HepG2 (cell line): Measurements from ENCODE around the gene NT5C2. TPM values are rescaled to one million over a fixed set of nuclear protein-coding genes. Genes with fewer than 3 reads are reported as not detected.

ENCODE experiments used
- AKAP8 ChIP-seq: sonication (generic); formaldehyde crosslinking; IDR thresholded peaks from 2 replicates; pipeline ENCODE4 v1.5.1; 2020; ENCODE audit warnings: mild to moderate bottlenecking, missing genetic modification reagents
- ARID2 ChIP-seq: sonication (generic); formaldehyde crosslinking; IDR thresholded peaks from 2 replicates; pipeline ENCODE4 v1.8.1; 2022; ENCODE audit warnings: mild to moderate bottlenecking, missing genetic modification reagents, borderline replicate concordance
- ATF6 ChIP-seq: sonication (generic); formaldehyde crosslinking; conservative IDR thresholded peaks from 2 replicates; pipeline ENCODE4 v1.4.0; 2020; ENCODE audit warnings: missing genetic modification reagents
- HNF1B ChIP-seq: sonication (generic); formaldehyde crosslinking; IDR thresholded peaks from 2 replicates; pipeline ENCODE4 v1.5.1; 2020; ENCODE audit warnings: mild to moderate bottlenecking, moderate library complexity, missing genetic modification reagents
- IRF1 ChIP-seq: sonication (generic); formaldehyde crosslinking; IDR thresholded peaks from 2 replicates; pipeline ENCODE4 v1.4.0; 2020; ENCODE audit warnings: low read depth, mild to moderate bottlenecking, missing genetic modification reagents
- KLF15 ChIP-seq: sonication (generic); formaldehyde crosslinking; IDR thresholded peaks from 2 replicates; pipeline ENCODE4 v1.8.1; 2023; ENCODE audit warnings: borderline replicate concordance, mild to moderate bottlenecking, inconsistent platforms, missing genetic modification reagents, mixed read lengths
- MEIS2 ChIP-seq: sonication (generic); formaldehyde crosslinking; IDR thresholded peaks from 2 replicates; pipeline ENCODE4 v1.9.0; 2021; ENCODE audit warnings: mild to moderate bottlenecking, missing genetic modification reagents
- SALL2 ChIP-seq: sonication (generic); formaldehyde crosslinking; IDR thresholded peaks from 2 replicates; pipeline ENCODE4 v1.8.1; 2023; ENCODE audit warnings: mild to moderate bottlenecking, missing genetic modification reagents, inconsistent platforms
- ZBTB38 ChIP-seq: sonication (generic); formaldehyde crosslinking; IDR thresholded peaks from 2 replicates; pipeline ENCODE4 v1.5.1; 2020; ENCODE audit warnings: mild to moderate bottlenecking, missing genetic modification reagents
- ZFP41 ChIP-seq: sonication (generic); formaldehyde crosslinking; IDR thresholded peaks from 2 replicates; pipeline ENCODE4 v1.4.0; 2020; ENCODE audit warnings: mild to moderate bottlenecking, missing genetic modification reagents, borderline replicate concordance
- ZNF230 ChIP-seq: sonication (generic); formaldehyde crosslinking; IDR thresholded peaks from 2 replicates; pipeline ENCODE4 v1.4.0; 2020; ENCODE audit warnings: mild to moderate bottlenecking, missing genetic modification reagents
- ZNF383 ChIP-seq: sonication (generic); formaldehyde crosslinking; IDR thresholded peaks from 2 replicates; pipeline ENCODE4 v1.4.0; 2020; ENCODE audit warnings: missing genetic modification reagents, mild to moderate bottlenecking, borderline replicate concordance
- ZNF496 ChIP-seq: sonication (generic); formaldehyde crosslinking; IDR thresholded peaks from 2 replicates; pipeline ENCODE4 v1.8.1; 2023; ENCODE audit warnings: mild to moderate bottlenecking, moderate library complexity, missing genetic modification reagents; ENCODE audit not compliant: insufficient replicate concordance
- ZNF816 ChIP-seq: sonication (generic); formaldehyde crosslinking; IDR thresholded peaks from 2 replicates; pipeline ENCODE4 v1.8.0; 2022; ENCODE audit warnings: missing genetic modification reagents, mild to moderate bottlenecking, borderline replicate concordance
- polyA plus RNA-seq, 8 experiments: library from polyadenylated mRNA; depleted of rRNA in 3 of 8; stranded (reverse) in 7 of 8; unstranded in 1 of 8; fragments of >200 nt; fragmentation: Illumina TruSeq in 4 of 8; extraction: Trizol in 4 of 8; gene quantifications; 2 replicates each; pipeline versions ENCODE4 v1.2.1 to v1.2.3, GENCODE V29; 2011 to 2016; ENCODE audit warnings: low read depth in 4 of 8, missing spikeins in 1 of 8, mixed read lengths in 1 of 8; ENCODE audit not compliant: insufficient read depth in 1 of 8
- total RNA-seq, 5 experiments: library from RNA; depleted of rRNA; stranded (reverse); fragments of >200 nt; fragmentation: Illumina TruSeq; extraction: Trizol; gene quantifications; 2 replicates each; pipeline ENCODE4 v1.2.3, GENCODE V29; 2016; ENCODE audit warnings: low read depth in 1 of 5
- TF ChIP-seq, protein P1 (sequence below): sonication (generic); formaldehyde crosslinking; IDR thresholded peaks from 2 replicates; pipeline ENCODE4 v1.5.0; 2020; ENCODE audit warnings: mild to moderate bottlenecking, missing genetic modification reagents, borderline replicate concordance

Gene NT5C2
- total and polyA plus RNA-seq, 2 of the 13 experiments (the other 11 are each of a cell fraction or from before 2014, with no cell fraction given), result 40.6 to 55.2 TPM

DNA sequence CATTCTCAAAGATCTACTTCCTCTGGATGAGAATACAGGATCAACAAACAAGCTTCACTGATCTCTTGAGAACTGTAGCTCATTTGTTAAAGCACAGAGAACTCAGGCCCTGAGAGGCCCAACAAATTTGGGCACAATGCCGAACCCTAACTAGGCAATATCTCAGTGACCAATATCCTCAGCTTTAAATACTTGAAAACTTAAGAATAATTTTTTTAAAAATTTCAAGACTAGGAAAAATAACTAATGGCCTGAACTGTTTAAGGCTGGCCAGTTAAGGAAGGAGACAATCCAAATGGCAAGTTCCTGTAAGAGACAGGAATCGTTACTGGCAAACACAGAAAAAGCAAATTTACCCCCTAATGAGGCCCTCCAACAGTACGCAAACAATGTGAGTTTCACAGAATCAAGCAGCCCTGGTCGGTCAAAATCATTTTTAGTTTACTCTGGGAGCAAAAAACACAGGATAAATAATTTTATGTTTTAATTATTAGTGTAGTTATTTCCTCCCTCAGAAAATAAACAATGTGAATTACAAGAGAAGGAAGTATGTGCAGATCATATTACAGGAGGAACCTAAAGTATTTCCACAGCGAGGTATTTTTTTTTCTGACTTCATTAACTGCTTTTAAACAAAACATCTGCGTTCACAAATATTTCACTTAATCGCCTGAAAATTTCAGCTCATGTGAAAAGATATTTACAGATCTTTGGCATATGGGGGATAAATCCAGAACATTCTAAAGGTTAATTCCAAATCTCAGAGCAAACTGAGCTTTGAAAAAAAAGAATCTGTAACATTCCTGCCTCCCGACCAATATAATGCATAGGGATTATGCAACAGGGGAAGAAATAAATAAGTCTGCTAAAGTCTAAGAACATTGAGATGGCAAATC lies 39.5 kb downstream of the NT5C2 start (continued):
- TF ChIP-seq, protein P1, sequence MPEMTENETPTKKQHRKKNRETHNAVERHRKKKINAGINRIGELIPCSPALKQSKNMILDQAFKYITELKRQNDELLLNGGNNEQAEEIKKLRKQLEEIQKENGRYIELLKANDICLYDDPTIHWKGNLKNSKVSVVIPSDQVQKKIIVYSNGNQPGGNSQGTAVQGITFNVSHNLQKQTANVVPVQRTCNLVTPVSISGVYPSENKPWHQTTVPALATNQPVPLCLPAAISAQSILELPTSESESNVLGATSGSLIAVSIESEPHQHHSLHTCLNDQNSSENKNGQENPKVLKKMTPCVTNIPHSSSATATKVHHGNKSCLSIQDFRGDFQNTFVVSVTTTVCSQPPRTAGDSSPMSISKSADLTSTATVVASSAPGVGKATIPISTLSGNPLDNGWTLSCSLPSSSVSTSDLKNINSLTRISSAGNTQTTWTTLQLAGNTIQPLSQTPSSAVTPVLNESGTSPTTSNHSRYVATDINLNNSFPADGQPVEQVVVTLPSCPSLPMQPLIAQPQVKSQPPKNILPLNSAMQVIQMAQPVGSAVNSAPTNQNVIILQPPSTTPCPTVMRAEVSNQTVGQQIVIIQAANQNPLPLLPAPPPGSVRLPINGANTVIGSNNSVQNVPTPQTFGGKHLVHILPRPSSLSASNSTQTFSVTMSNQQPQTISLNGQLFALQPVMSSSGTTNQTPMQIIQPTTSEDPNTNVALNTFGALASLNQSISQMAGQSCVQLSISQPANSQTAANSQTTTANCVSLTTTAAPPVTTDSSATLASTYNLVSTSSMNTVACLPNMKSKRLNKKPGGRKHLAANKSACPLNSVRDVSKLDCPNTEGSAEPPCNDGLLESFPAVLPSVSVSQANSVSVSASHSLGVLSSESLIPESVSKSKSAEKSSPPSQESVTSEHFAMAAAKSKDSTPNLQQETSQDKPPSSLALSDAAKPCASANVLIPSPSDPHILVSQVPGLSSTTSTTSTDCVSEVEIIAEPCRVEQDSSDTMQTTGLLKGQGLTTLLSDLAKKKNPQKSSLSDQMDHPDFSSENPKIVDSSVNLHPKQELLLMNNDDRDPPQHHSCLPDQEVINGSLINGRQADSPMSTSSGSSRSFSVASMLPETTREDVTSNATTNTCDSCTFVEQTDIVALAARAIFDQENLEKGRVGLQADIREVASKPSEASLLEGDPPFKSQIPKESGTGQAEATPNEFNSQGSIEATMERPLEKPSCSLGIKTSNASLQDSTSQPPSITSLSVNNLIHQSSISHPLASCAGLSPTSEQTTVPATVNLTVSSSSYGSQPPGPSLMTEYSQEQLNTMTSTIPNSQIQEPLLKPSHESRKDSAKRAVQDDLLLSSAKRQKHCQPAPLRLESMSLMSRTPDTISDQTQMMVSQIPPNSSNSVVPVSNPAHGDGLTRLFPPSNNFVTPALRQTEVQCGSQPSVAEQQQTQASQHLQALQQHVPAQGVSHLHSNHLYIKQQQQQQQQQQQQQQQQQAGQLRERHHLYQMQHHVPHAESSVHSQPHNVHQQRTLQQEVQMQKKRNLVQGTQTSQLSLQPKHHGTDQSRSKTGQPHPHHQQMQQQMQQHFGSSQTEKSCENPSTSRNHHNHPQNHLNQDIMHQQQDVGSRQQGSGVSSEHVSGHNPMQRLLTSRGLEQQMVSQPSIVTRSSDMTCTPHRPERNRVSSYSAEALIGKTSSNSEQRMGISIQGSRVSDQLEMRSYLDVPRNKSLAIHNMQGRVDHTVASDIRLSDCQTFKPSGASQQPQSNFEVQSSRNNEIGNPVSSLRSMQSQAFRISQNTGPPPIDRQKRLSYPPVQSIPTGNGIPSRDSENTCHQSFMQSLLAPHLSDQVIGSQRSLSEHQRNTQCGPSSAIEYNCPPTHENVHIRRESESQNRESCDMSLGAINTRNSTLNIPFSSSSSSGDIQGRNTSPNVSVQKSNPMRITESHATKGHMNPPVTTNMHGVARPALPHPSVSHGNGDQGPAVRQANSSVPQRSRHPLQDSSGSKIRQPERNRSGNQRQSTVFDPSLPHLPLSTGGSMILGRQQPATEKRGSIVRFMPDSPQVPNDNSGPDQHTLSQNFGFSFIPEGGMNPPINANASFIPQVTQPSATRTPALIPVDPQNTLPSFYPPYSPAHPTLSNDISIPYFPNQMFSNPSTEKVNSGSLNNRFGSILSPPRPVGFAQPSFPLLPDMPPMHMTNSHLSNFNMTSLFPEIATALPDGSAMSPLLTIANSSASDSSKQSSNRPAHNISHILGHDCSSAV (CRISPR knock-in tag), result no peak
- no peak for TF ChIP-seq IRF1 (CRISPR knock-in tag)
- TF ChIP-seq ZNF230 (CRISPR knock-in tag), result no peak
- TF ChIP-seq KLF15, result no peak
- no peak for TF ChIP-seq ARID2 (CRISPR knock-in tag)
- TF ChIP-seq ZFP41 (CRISPR knock-in tag), result no peak
- no peak for TF ChIP-seq MEIS2 (CRISPR knock-in tag)
- TF ChIP-seq ZNF383 (CRISPR knock-in tag), result no peak
- no peak for TF ChIP-seq AKAP8
- no peak for TF ChIP-seq ZBTB38 (CRISPR knock-in tag)
- TF ChIP-seq ZNF816 (CRISPR knock-in tag), result no peak
- no peak for TF ChIP-seq HNF1B
- TF ChIP-seq ZNF496 (CRISPR knock-in tag), result no peak
- TF ChIP-seq SALL2 (CRISPR knock-in tag), result no peak
- no peak for TF ChIP-seq ATF6
